A673 (cell line): ENCODE measurements around the gene GNG12. TPM values are rescaled to one million over a fixed set of nuclear protein-coding genes. Genes with fewer than 3 reads are reported as not detected.

ENCODE experiments used
- BruUV-seq: library from RNA; stranded (reverse); fragments of 400-500 nt; replicated peaks from 2 replicates; lab custom pipeline; 2021; lab: Mats Ljungman, UMichigan
- CTCF ChIA-PET: fragments of 300-600 bp; sonication (Branson Sonifier 250); formaldehyde crosslinking; loops from one replicate; lab custom pipeline; 2022; ENCODE audit warnings: antibody characterized with exemption; lab: Charles Lee
- POLR2A ChIA-PET: fragments of 300-600 bp; sonication (Branson Sonifier 250); formaldehyde crosslinking; loops from one replicate; lab custom pipeline; 2022; ENCODE audit warnings: antibody characterized with exemption; ENCODE audit not compliant: low non-redundant PET; lab: Charles Lee
- DNase-seq: peaks from one replicate; pipeline ENCODE4 v3.0.0-alpha.2; 2015; ENCODE audit warnings: low spot score
- H3K27ac ChIP-seq: fragments of 200-600 bp; sonication (generic); 2 replicates; pipeline ENCODE4 v1.5.1; 2016; ENCODE audit warnings: mixed run types, low read depth, mild to moderate bottlenecking, mixed read lengths, antibody characterized with exemption, low read length; ENCODE audit not compliant: poor library complexity, severe bottlenecking
- H3K27me3 ChIP-seq: fragments of 200-600 bp; sonication (generic); replicated peaks from 2 replicates; pipeline ENCODE4 v1.6.1; 2017; ENCODE audit warnings: mixed run types, low read depth, mild to moderate bottlenecking, mixed read lengths, antibody characterized with exemption, low read length; ENCODE audit not compliant: insufficient read depth, poor library complexity
- H3K36me3 ChIP-seq: fragments of 200-600 bp; sonication (generic); 2 replicates; pipeline ENCODE4 v1.6.1; 2016; ENCODE audit warnings: mixed run types, mild to moderate bottlenecking, mixed read lengths, antibody characterized with exemption, low read length; ENCODE audit not compliant: insufficient read depth, poor library complexity, severe bottlenecking
- H3K4me1 ChIP-seq: fragments of 200-600 bp; sonication (generic); 2 replicates; pipeline ENCODE4 v1.6.1; 2017; ENCODE audit warnings: mixed run types, mild to moderate bottlenecking, mixed read lengths, antibody characterized with exemption, low read length; ENCODE audit not compliant: insufficient read depth, poor library complexity, severe bottlenecking
- H3K4me3 ChIP-seq: fragments of 200-600 bp; sonication (generic); 2 replicates; pipeline ENCODE4 v1.5.1; 2016; ENCODE audit warnings: low read depth, mixed run types, mild to moderate bottlenecking, mixed read lengths, low read length; ENCODE audit not compliant: poor library complexity, severe bottlenecking
- H3K9me3 ChIP-seq: fragments of 200-600 bp; sonication (generic); 2 replicates; pipeline ENCODE4 v1.6.1; 2016; ENCODE audit warnings: mixed run types, low read depth, mild to moderate bottlenecking, mixed read lengths, antibody characterized with exemption, low read length; ENCODE audit not compliant: poor library complexity, severe bottlenecking
- CTCF ChIP-seq: fragments of 300-800, 200-600 bp; sonication (generic); conservative IDR thresholded peaks from 2 replicates; pipeline ENCODE4 v1.5.1; 2017; ENCODE audit warnings: low read depth, mild to moderate bottlenecking, antibody characterized with exemption, low read length, moderate library complexity, mixed read lengths
- EZH2 ChIP-seq: fragments of 200-600 bp; sonication (generic); IDR thresholded peaks from 2 replicates; pipeline ENCODE4 v1.6.1; 2017; ENCODE audit warnings: borderline replicate concordance, low read depth, mild to moderate bottlenecking, mixed read lengths, antibody characterized with exemption, low read length; ENCODE audit not compliant: poor library complexity, severe bottlenecking
- intact Hi-C: fragments of 100-400 bp; cut with micrococcal nuclease; formaldehyde crosslinking; loops from one replicate; pipeline ENCODE4 v1.10.0; 2022; ENCODE audit not compliant: unreplicated experiment
- total RNA-seq: library from RNA; stranded (reverse); gene quantifications from 2 replicates; pipeline ENCODE4 v1.2.3, GENCODE V29; 2021

Gene GNG12
- total RNA-seq, 1 experiment from 2014 or later = 54.8 TPM

- peaks cover 6% of the 10 kb centered on the region for H3K4me1 ChIP-seq
- BruUV-seq = no TSS peak
- H3K9me3 ChIP-seq = no peaks in the 10 kb centered on the region
- CTCF ChIA-PET = no interaction called here
- POLR2A ChIA-PET = no interaction called here
- intact Hi-C loops = no loop called here
- TF ChIP-seq CTCF (no peak), EZH2 (no peak)
- H3K4me3 ChIP-seq = no peak overlapping the region
- H3K27ac ChIP-seq = no peak overlapping the region
- DNase-seq = no peak
- H3K27me3 ChIP-seq = no peaks in the 10 kb centered on the region
- H3K36me3 ChIP-seq = no peaks in the 10 kb centered on the region
Measured at GRCh38 chr1:67860776-67861175, 27.5 kb upstream of the GNG12 start.

- intact Hi-C loops = loop anchor here (10.0 kb wide), 1 partner anchor 588 kb away; the partner anchor contains the start of gene RPE65
- H3K4me1 ChIP-seq = no peaks in the 10 kb centered on the region
- no peak overlapping the region for H3K27ac ChIP-seq
- POLR2A ChIA-PET = no interaction called here
- H3K4me3 ChIP-seq = no peak overlapping the region
- no peaks in the 10 kb centered on the region for H3K36me3 ChIP-seq
- H3K9me3 ChIP-seq = no peaks in the 10 kb centered on the region
- no peak for DNase-seq
- CTCF ChIA-PET = no interaction called here
- H3K27me3 ChIP-seq = no peaks in the 10 kb centered on the region
- no TSS peak for BruUV-seq
- TF ChIP-seq CTCF = no peak
- no peak for TF ChIP-seq EZH2
Measured at GRCh38 chr1:67856921-67857320, 23.7 kb upstream of the GNG12 start.

GRCh38 chr1:67855961-67856360 lies 22.7 kb upstream of the GNG12 start:
- ChIA-PET POLR2A (no interaction called here), CTCF (no interaction called here)
- TF ChIP-seq CTCF = no peak
- TF ChIP-seq EZH2 = no peak
- Histone ChIP-seq H3K9me3 (no peaks in the 10 kb centered on the region), H3K36me3 (no peaks in the 10 kb centered on the region), H3K27ac (no peak overlapping the region), H3K4me1 (no peaks in the 10 kb centered on the region), H3K27me3 (no peaks in the 10 kb centered on the region), H3K4me3 (no peak overlapping the region)
- intact Hi-C loops = loop anchor here (10.0 kb wide), 1 partner anchor 589 kb away; the partner anchor contains the start of gene RPE65
- no peak for DNase-seq
- BruUV-seq = no TSS peak
